ENCODE data around the gene PALLD. TPM values are rescaled to one million over a fixed set of nuclear protein-coding genes. Genes with fewer than 3 reads are reported as not detected.
A peak's percentile ranks its signal among the peaks of the same experiment; 100 is the strongest.

PALLD gene
- total and polyA plus RNA-seq, 2 donors (not counting 3 experiments of a cell fraction or from before 2014, with no cell fraction given), result 13.4 to 48.2 TPM

DNA sequence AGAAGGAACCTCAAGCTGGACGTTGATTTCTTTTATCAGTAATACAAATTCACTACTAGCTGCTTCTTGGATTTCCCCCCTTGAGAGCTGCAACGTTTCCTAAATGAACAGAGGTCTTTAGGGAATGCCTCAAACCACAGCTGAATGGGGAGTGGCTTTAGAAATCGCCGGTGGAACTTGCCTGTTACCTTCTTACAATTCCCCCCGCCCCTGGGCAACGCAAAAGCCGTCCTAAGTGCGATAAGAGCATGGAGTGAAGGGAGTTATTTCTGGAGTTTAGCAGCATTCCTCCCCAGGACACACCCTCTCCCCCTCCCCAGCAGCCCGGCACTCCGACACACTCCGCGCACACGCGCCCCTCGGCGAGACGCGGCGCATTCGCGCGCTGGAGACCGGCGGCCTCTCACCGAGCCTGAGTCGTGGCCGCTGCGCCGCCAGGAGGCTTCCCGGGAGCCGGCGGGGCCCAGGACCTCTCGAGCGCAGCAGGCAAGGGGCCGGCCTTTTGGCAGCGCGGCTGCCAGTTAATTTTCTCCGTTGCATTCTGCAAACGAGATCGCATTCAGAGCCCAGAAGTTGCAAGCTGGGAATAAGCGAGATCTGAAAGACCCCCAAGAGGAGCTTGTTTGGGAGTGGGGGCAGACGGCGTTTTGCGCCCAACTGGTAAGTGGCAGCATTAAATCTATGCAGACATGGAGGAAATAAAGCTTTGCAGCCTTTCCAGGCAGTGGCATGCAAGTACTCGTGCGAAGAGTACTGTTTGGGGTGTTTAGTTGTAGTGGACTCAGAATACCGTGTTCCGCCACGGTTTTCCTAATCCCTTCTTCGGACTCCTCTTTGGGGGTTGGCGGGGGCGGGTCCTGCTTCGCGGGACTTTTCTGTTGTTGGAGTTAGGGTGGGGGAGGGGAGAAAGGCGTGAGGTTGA, 134.7 kb downstream of the PALLD start:
- peak; percentile 53 for FAIRE-seq
- Histone ChIP-seq H3K27me3 (ENCODE audit: control insufficient read depth in 2 of 2, insufficient read depth in 2 of 2, low read length in 2 of 2) (no peaks in the 10 kb centered on the region), H3K9me1 (replicated peaks; ENCODE audit: control insufficient read depth, extremely low read depth, insufficient read depth, low read length) (no peaks in the 10 kb centered on the region), H3K27ac (ENCODE audit: insufficient read depth, low read depth, low read length) (peak overlapping the region; percentile 42), H3K9ac (replicated peaks; ENCODE audit: extremely low read depth, insufficient read depth, low read length) (peak overlapping the region; percentile 36), H4K20me1 (replicated peaks; ENCODE audit: control insufficient read depth, extremely low read depth, insufficient read depth, low read length) (no peaks in the 10 kb centered on the region), H3K4me1 (ENCODE audit: control insufficient read depth, extremely low read depth, insufficient read depth, low read length) (peaks cover 27% of the 10 kb centered on the region), H3K4me2 (ENCODE audit: insufficient read depth, low read length) (peak overlapping the region; percentile 83), H3K36me3 (ENCODE audit: control insufficient read depth in 2 of 2, extremely low read depth in 1 of 2, insufficient read depth in 2 of 2, low read length in 2 of 2) (no peaks in the 10 kb centered on the region), H3K9me3 (replicated peaks; ENCODE audit: control insufficient read depth, insufficient read depth, low read length) (no peaks in the 10 kb centered on the region), H3K79me2 (ENCODE audit: control insufficient read depth, insufficient read depth, low read length) (no peaks in the 10 kb centered on the region), H3K4me3 (replicated peaks in 1 of 3; ENCODE audit: insufficient read depth in 1 of 3, low read depth in 1 of 3, low read length in 3 of 3) (peak overlapping the region; percentile 38 to 77 (median 51)), H2AFZ (ENCODE audit: low read depth, low read length) (peak overlapping the region; percentile 95)
- dilution Hi-C loops (cut with MboI; ENCODE audit: extremely low pct_ligation_motif_present, low sequenced_read_pairs) (no loop called here), intact Hi-C loops (cut with micrococcal nuclease) (loop anchor here (1.0 to 2.0 kb wide), 8 partner anchors 19 to 448 kb away; no protein-coding TSS in a partner anchor)
- POLR2A ChIA-PET, result interaction anchor here (1.2 to 1.6 kb wide), 3 partner anchors 11 to 200 kb away, joined by 3 to 4 read pairs (median 3); no protein-coding TSS in a partner anchor
- no TSS peak for BruUV-seq (replicated peaks)
- CTCF ChIA-PET, result interaction anchor here (0.9 to 2.1 kb wide), 17 partner anchors 8 to 448 kb away, joined by 3 to 23 read pairs (median 4); no protein-coding TSS in a partner anchor
- peak; percentile 72 for DNase-seq (ENCODE audit: low read depth, low spot score)
- TF ChIP-seq MYC (IDR thresholded peaks at IDR 0.05; ENCODE audit: low read depth, low read length), result no peak
- peak; percentile 37 for TF ChIP-seq POLR2AphosphoS5 (IDR thresholded peaks at IDR 0.05; ENCODE audit: insufficient read depth, low read depth, low read length)
- TF ChIP-seq JUN (IDR thresholded peaks at IDR 0.05; ENCODE audit: borderline replicate concordance, insufficient read depth, insufficient read length, low read depth), result no peak
- no peak for TF ChIP-seq GATA2 (IDR thresholded peaks at IDR 0.05; ENCODE audit: insufficient read depth, insufficient read length, low read depth, low read length)
- no peak for TF ChIP-seq FOS (IDR thresholded peaks at IDR 0.05; ENCODE audit: borderline replicate concordance, insufficient read depth, low read length)
- TF ChIP-seq POLR2A (IDR thresholded peaks at IDR 0.05; ENCODE audit: low read depth, low read length), result no peak
- no peak for TF ChIP-seq EZH2 (IDR thresholded peaks at IDR 0.05; ENCODE audit: borderline replicate concordance, low read depth, low read length, severe bottlenecking)
- TF ChIP-seq MAX (IDR thresholded peaks at IDR 0.05; ENCODE audit: insufficient read depth, insufficient read length), result no peak
- TF ChIP-seq, protein P1, sequence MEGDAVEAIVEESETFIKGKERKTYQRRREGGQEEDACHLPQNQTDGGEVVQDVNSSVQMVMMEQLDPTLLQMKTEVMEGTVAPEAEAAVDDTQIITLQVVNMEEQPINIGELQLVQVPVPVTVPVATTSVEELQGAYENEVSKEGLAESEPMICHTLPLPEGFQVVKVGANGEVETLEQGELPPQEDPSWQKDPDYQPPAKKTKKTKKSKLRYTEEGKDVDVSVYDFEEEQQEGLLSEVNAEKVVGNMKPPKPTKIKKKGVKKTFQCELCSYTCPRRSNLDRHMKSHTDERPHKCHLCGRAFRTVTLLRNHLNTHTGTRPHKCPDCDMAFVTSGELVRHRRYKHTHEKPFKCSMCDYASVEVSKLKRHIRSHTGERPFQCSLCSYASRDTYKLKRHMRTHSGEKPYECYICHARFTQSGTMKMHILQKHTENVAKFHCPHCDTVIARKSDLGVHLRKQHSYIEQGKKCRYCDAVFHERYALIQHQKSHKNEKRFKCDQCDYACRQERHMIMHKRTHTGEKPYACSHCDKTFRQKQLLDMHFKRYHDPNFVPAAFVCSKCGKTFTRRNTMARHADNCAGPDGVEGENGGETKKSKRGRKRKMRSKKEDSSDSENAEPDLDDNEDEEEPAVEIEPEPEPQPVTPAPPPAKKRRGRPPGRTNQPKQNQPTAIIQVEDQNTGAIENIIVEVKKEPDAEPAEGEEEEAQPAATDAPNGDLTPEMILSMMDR (IDR thresholded peaks at IDR 0.05; ENCODE audit: extremely low read depth in 1 of 2, insufficient read depth in 1 of 2, low read depth in 1 of 2, low read length in 2 of 2), result peak; percentile 28 to 59

Data from endothelial cell of umbilical vein (primary cell).